Astrocyte of the hippocampus (primary cell): ENCODE data around the gene DUSP22.

Experiments
- DNase-seq: peaks from one replicate; pipeline ENCODE4 v3.0.0; 2011; ENCODE audit warnings: low read depth, low spot score

The DUSP22 gene

DNA sequence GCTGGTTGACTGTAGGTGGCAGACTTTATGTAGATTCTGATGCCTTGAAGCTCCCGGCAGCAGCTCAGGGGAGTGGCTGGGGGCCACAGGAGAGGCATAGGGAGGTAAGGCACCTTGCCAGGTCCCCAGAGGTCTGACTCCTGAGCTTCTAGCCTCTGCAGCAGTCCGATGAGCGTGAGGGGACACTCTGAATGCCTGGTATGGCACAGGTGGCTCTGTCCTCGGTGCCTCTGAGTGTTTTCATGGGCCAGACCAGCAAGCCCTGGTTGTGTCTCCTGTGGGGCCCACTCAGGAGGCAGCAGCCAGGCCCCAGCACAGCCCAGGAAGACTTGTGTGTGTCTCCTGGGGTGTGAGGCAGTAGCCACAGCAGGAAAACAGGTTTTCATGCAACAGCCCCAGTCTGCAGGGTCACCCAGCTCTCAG is 59.6 kb downstream of the DUSP22 start:
- no peak for DNase-seq

DNA sequence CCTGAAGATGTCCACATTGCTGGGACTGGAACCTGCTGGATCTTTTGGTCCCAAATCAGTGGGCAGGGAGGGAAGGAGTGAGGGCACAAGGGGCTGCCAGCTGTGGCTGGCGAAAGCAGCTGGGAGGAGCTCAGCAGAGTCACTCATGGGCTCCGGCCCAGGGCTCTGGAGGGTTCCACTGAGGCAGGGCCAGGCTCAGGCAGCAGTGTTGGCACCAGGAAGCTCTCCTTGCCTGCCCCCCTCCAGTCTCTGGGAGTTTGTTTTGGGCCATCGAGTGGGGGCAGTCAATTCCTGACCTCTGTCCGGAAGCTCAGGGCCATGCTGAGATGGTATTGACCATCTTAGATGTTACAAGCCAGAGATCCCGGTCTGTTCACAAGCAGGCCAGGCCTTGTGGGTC is 60.2 kb downstream of the DUSP22 start:
- no peak for DNase-seq

DNA sequence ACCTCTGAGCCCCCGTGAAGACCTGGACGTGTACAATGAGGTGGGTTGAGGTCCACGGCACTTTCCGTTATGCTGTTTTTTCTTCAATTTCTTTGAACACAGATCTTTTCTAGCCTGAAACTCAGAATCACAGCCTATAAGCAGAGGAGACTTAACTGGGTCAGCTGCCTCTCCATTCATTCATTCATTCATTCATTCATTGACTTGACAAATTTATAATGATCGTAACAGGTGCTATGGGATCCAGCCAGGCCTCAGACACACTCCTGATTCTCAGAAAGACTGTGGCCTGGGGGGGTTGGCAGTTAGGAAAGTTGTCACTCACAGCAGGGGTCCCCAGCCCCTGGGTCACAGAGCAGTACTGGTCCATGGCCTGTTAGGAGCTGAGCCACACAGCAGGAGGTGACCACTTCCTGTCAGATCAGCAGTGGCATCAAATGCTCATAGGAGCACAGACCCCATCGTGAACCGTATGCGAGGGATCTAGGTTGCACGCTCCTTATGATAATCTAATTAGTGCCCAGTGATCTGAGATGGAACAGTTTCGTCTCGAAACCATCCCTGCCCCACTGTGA is 60.7 kb downstream of the DUSP22 start:
- no peak for DNase-seq

DNA sequence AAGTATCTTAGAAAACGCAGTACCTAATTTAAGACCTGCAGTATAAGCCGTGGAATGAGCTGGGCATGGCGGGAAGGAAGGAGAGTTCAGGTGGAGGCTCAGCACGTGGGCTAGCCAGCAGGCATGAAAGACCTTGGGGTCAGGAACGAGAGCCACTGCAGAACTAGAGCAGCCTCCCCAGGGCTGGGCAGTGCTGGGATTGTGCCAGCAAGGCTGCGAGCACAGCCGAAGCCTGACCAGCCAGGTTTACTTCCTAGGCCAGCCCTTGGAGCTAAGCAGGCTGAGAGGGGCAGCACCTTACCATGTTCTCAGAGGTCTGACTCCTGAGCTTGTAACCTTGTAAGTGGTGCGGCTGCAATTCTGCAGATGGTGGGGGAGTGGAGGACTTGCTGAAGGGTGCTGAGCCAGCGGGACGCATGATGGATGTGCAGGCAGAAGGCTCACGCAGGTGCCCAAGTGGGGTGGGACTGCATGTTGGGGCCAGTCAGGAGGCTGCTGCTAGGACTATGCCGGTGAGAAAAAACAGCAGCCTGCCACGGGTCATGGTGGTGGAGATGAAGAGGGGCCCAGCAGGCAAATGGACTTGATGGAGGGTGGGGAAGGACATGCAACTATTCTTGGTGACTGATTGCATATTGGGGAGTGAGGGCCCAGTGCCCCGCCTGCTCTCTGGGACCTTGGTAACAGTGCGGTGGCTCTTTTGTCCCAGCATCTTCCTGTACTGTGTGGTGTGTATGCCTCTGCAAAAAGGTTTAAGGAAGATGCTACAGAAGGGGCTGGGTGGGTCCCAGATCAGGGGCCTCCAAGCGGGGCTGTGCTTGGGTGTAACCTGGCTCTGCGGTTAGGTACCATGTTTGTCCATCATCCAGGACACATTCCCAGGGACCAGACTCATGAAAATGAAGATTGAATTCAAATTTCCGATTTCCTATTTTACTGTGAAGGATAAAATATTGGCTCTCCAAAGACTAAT is 61.6 kb downstream of the DUSP22 start:
- DNase-seq: no peak

DNA sequence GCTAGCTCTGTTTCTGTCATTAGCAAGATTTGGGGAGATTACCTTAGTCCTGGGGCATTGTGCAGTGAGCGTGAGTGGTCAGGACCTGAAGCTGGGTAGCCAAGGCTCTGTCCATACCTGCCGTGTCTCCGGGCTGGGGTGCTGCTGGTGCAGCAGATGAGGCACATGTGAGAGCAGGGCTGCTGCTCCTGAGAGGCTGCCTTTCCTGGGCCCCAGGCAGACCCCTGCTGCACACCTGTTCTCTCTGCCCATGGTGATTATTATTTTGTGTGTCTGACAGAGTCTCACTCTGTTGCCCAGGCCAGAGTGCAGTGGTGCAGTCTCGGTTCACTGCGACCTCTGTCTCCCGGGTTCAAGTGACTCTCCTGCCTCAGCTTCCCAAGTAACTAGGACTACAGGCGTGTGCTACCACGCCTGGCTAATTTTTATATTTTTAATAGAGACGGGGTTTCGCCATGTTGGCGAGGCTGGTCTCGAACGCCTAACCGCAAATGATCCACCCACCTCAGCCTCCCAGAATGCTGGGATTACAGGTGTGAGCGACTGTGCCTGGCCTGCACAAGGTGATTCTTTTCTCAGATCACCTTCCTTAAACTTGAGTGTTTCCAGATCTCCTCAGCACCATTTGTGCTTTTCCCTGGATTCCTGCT is 62.5 kb downstream of the DUSP22 start:
- no peak for DNase-seq

DNA sequence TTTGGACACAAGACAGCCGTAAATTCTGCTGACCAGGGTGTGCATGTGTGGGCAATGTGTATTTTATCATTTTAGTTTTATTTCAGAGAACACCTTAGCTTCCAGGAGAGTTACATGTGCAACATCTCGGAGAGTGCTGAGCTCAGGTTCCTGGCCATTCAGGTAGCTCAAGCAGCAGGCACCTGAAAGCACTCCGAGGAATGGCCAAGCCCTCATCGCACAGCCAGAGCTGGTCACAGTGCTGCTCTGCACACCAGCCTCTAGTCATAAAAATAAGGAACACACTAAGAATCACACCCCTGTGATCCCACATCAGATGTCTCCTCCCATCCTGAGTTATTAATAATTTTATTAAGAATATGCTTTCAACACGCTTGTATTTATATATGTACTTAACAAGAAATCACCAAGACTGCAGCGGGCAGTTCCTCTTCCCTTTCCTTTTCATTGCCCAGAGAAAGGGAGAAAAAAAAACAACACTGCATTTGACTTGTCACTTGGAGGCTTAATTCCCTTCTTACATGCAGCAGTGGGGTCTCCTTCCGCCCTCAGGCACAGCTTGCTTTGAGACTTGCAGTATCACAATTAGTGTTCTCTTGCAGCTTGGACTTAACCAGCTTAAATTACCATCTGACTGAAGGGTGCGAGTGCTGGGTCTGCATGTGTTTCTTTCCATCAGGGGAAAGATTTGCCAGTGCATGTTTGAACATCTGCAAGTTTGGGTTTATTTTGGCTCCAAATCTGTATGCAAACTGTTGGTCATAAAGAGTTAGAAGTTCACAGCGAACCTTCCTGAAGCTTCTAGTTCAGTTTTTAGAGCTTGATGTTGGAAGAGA is 63.3 kb downstream of the DUSP22 start:
- no peak for DNase-seq

DNA sequence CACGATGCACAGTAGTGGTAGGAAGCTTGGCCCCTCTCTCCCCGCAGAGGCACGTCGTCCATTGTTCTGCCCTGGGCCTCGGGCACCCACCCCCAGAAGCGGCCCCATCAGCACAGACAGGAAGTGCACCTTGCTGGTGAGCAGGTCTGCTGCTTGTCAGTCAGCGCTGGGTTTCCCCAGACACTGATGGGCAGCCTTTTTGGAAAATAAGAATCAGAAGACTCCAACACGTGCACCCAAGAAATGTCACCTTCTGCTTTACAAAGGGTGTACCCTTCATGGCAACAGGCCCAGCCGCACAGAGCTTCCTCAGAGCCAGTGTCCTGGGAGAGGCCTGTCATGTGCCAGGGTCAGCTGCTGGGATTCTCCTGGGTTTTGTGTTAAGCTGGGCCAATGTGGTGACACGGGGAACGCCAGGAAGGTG is 64.6 kb downstream of the DUSP22 start:
- DNase-seq: no peak

DNA sequence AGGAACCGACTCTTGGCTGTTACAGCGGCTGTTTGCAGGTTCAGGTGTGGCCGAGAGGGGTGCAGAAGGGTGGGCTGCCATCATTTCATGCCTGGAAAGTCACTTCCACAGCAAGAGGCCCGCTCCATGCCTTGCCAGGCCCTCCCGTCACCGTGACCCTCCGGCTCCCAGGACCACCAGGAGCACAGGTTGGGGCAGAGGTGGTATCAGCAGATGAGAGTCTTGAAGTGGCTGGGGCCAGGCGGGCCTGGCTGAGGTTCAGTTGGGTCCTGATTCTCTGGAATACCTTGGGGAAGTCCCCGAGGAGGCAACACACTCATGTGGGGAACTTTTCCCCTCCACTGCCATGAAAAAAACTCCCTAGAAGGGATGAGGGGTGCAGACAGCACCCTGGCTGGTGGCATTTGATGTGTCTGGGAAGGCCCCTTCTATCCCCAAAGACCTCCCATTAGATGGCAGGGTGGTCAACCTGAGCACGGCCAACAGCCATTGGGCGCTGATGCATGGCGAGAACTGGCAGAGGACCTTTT is 65.0 kb downstream of the DUSP22 start:
- DNase-seq: no peak

DNA sequence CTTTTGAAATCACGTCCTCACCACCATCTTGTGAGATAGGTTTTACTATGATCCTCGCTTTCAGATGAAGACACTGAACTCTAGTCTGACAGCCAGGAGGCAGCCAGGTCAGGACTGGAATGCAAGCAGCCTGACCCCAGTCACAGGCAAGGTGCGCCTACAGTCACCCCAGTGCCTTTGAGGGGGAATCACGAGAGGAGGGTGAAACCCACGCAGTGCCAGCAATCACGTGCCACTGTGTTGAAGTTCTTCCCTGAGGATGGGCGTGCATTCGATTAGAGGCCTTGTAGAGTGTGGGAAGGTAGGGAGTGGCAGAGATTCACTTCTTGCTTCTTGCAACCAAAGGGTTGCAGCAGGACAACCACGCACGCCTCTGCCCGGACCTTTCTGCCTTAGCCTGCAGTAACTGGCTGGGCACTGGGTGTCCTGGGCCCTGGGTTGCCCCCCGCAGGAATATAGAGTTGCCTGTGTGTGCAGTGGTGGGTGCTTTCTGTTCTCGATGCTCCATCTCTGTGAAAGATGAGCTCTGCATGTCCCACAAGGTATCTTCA is 65.6 kb downstream of the DUSP22 start:
- DNase-seq: no peak

DNA sequence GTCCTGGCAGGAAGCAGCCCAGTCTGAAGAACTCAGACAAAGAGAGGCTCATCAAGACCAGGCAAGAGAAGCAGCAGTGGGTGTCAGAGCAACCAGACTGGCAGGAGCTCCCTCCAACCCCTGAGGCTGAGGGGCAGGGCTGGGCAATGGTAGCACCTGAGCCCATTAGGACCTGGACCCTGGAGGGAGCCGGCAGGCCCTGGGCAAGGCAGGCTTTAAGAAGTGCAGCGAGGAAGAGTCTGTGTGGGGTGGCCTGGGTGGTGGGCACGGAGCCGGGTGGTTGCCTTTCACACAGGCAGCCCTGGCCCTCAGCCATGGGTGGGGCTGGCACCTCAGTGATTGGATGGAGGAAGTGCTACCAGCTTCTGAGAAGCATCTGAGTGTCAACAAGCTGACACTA is 66.1 kb downstream of the DUSP22 start:
- DNase-seq: no peak

DNA sequence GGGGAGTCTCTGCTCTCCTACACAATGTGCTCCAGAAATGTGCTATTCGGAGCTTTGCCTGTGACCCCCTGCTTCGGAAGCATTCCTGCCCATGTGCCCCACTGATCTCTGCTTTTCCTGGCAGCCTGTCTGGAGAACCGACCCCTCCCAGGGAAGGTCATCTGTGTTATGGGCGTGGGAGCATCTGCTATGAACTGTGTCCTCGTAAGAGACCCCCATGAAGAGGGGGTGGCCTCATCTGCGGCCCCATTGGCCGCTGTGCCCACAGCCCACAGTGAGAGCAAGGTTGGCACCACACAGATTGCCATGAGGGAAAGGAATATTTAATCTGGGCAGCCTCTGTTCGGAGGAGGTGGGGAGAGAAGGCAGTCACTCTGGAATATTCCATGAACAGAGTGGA is 66.6 kb downstream of the DUSP22 start:
- DNase-seq: no peak

DNA sequence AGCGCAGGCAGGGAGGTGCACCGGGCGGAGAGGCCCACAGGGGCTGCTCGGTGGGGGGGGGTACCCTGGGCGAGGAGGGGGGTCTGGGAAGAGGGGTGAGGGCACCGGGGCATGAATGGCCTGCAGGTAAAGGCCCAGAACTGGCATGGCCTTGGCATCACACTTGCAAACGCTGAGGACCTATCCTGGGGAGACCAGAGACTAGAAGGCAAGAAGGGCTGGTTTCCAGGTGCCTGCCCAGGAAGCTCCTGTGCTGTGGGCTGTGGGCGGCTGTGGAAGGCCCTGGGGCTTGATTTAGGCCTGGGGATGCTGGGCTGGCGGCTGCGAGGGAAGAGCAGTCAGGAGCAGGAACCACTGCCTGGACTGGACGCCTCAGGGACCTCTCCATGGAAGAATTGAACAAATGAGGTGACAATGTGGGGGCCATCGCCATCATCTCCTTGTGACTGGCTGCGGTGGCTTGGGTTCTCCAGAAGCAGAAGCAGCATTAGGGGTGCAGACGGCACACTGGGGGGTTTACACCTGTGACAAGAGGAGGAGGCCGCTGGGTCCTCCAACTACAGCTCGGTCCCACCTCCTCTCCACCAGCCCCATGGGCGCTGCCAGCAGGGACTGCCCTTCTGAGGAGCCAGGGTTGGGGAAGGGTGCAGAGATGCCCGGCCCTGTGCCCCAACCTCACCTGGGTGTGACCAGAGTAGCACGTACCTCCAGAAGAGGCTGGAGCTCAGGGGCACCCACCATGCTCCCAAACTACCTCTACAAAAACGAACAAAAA is 67.2 kb downstream of the DUSP22 start:
- DNase-seq: no peak

DNA sequence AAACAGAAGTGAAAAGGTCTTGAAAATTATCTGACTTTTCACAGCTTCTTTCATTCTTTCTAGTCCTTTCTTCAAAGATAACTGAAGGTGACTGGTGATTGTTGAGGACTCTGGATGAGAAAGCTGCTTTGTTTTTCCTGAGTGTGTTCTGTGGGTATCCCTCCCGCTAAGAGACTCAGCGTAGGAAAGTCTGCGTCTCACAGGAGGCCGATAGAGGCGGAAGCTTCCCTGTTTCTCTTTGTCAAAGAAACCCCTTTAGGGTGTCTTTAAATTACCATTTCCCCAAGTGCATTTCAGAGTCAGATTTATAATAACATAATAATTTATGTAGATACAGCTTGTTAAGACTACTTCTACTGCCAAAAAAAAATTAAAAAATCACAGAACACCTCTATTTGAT is 68.1 kb downstream of the DUSP22 start:
- no peak for DNase-seq

DNA sequence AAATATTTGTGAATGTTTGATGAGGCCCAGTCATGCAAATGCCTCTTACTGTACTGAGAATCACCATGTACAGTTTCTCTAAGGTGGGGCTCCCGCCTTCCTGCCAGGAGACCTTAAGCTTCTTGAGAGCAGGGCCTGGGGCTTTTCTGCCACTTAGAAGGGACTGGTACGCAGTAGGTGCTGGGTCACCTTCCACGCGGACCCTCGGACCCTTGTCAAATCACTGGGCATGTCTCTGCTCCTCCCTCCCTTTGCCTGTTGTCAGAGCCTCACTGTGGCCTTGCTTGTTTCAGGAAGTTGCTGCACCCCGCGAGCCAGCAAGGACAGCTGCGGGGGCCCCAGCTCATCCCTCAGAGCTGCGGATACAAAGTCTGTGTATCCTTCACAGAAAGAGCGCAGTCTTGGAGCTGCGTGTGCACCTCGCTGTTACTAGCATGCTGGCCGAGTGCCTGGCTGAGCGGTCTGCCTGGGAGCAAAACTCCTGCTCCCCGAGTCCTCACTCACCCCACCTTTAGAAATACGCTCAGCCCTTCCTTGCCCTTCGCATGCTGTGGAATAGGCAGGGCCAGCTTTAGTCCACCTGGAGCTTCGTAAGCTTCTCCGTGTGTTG is 68.6 kb downstream of the DUSP22 start:
- no peak for DNase-seq

DNA sequence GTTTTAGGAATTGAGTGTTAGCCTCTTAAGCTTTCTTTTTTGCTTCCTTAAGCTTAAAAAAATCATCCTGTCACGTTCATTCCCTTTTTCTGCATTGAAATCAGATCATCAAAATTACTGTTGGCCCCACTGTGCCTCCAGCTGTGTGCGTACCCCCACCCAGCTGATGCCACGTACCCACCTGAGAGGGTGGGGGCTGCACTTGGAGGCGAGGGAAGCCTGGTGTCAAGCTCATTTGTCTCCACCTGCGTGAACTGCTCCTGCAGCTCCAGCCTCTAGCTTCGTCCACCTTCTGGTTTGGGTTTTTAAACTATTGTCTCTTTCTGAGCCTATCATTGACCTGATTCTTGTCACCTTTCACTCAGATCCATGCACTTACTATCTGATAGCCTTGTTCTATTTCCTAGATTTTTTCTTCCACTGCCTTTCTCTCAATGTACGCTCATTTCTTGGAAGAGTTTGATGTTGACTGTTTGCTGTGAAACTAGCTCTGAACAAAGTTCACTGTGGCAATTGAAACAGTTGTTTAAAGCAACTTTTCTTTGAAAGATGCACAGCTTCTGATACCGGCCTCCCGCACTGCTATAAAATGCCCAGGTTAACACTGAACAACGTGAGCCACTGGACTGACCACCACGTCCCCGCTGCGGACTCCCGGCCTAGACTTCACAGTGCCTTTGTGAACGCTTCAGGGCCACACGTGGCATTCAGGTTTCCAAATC is 69.3 kb downstream of the DUSP22 start:
- DNase-seq: no peak

DNA sequence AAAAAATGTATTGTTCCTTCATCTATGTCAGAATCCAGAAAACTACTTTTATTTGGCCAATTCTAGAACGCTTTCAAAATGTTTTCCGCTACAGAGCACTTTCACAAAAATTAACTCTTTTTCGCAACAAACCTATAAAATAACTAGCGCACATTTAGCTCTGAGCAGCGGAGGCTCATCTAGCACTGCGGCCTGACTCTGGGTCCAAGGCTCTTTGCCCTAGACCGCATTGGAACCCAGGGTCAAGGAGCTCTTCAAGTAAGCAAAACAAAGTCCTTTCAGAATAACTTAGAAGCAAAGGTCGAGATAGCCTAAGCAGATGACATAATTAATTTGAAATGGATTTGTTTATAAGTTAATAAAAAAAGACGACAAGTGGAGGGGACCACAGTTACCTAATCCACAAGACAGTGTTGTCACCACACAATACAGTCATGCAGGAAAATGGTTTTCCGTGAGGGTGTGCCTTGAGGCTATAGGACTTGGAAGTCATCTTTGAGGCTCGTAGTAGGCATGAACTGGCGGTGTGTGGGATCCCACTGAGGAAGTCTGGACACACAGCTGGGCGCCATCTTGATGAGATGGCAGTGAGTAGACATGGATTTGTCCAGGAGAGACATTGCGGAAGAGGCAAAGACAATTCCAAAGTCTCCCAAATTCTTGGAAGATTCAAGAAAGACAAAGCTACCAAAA is 70.1 kb downstream of the DUSP22 start:
- DNase-seq: no peak

DNA sequence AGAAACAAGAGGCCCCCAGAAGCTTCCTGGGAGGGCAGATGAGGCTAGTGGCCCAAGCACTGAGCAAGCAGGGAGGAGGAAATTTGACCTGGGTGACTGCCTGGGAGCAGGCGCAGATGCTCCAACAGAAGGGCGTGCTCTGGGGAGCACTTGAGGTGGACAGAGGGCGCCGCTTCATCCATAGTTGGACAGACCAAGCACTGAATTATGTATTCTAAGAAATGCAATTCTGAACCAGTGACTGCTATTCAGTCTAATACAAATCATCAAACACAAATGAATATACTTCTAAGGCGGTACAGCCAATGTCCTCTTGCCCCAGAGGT is 70.6 kb downstream of the DUSP22 start:
- DNase-seq: no peak

DNA sequence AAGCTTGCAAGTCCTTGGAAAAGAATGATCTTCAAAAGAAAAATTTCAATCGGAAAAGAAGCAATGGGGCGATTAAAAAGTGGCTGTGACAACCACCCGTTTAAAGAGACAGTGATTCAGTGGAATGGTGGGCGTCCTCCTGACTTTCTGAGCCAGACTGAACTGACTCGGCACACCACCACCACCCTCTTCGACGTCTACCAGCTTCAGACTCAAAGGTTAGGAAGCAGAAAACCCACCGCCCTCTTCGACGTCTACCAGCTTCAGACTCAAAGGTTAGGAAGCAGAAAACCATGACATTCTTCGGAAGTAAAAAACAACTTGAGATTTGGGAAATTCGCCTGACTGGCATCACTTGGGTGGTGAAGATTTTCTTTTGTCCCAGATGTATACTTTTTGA is 71.0 kb downstream of the DUSP22 start:
- no peak for DNase-seq

DNA sequence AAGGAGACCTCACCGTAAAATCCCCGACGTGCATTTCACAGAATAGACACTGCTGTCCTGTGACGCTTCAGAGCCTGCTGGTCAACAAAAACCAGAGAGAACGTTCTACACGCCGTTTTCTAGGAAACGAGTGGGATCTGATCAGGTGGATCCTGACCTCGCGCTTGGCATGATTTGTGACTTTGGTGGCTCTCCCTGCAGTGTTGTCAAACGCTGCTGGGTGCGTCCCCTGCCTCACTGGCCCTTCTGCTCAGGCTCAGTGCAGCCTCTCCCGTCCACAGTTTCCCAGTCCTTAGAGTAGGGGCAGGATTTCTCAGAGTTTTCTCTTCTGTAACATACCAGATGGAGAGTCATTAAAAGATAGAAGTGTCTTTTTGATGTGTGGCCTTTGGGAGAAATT is 71.6 kb downstream of the DUSP22 start:
- DNase-seq: no peak
